Spinal cord (tissue), 10 donors: ENCODE measurements around the gene NAA60. TPM values are rescaled to one million over a fixed set of nuclear protein-coding genes. Genes with fewer than 3 reads are reported as not detected.

Experiments
- DNase-seq, 6 donors: peaks; one replicate each; pipeline versions ENCODE4 v3.0.0 to v3.0.0-alpha.2; 2013 to 2015; ENCODE audit warnings: low spot score in 6 of 6, low read depth in 4 of 6
- H3K27ac ChIP-seq: one replicate; pipeline ENCODE4 v1.5.1; 2013; ENCODE audit warnings: low read depth, low read length, control low read depth
- H3K27me3 ChIP-seq: one replicate; pipeline ENCODE4 v1.6.1; 2013; ENCODE audit warnings: low read length; ENCODE audit not compliant: control insufficient read depth, insufficient read depth
- H3K36me3 ChIP-seq: one replicate; pipeline ENCODE4 v1.6.1; 2013; ENCODE audit warnings: low read length; ENCODE audit not compliant: control insufficient read depth, insufficient read depth
- H3K4me1 ChIP-seq: one replicate; pipeline ENCODE4 v1.6.1; 2013; ENCODE audit warnings: low read length; ENCODE audit not compliant: control insufficient read depth, insufficient read depth
- H3K4me3 ChIP-seq: one replicate; pipeline ENCODE4 v1.5.1; 2013; ENCODE audit warnings: low read depth, low read length, control low read depth
- H3K9me3 ChIP-seq: one replicate; pipeline ENCODE4 v1.6.1; 2013; ENCODE audit warnings: low read length; ENCODE audit not compliant: control insufficient read depth, insufficient read depth
- WGBS: methylation state at CpG from one replicate; pipeline ENCODE4 v1.1.5; 2013; ENCODE audit warnings: missing lambda C conversion rate; ENCODE audit not compliant: insufficient coverage; 5-methylcytosine and 5-hydroxymethylcytosine counted together
- polyA plus RNA-seq, 2 donors: library from polyadenylated mRNA; unstranded; fragments of 120-200 nt; gene quantifications; one replicate each; pipeline ENCODE4 v1.2.1, GENCODE V29; 2013; ENCODE audit not compliant: insufficient read length in 2 of 2
- total RNA-seq, 2 donors: library from RNA; depleted of rRNA in 1 of 2; stranded (reverse); fragments of 120-200 nt in 1 of 2; fragments of >200 nt in 1 of 2; gene quantifications; one replicate each; pipeline versions ENCODE4 v1.2.3 to v1.2.4, GENCODE V29; 2013 to 2014
- donor health status: healthy.

NAA60 gene
- total and polyA plus RNA-seq, 4 donors = 14.8 to 71.3 (median 41.9) TPM

DNA sequence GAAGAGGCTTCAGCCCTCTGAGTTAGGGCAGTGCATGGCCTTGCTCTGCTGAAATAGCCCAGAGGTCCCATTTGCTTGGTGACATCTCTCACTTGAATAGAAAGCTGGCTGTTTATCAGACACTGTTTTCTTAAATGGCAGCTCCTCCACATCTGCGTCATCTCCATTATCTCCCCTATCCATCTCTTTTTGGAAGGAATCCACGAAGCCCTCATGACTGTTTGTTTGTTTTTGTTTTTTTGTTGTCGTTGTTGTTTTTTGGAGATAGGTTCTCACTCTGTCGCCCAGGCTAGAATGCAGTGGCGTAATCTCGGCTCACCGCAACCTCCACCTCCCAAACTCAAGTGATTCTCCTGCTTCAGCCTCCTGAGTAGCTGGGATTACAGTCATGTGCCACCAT is 16.6 kb downstream of the NAA60 start:
- no CpG with 5 or more reads among the region's 7 CpGs for WGBS
- DNase-seq = no peak
- no peaks in the 10 kb centered on the region for H3K36me3 ChIP-seq
- no peak overlapping the region for H3K27ac ChIP-seq
- H3K4me3 ChIP-seq = no peak overlapping the region
- no peaks in the 10 kb centered on the region for H3K27me3 ChIP-seq
- H3K9me3 ChIP-seq = no peaks in the 10 kb centered on the region
- peaks cover 33% of the 10 kb centered on the region for H3K4me1 ChIP-seq

DNA sequence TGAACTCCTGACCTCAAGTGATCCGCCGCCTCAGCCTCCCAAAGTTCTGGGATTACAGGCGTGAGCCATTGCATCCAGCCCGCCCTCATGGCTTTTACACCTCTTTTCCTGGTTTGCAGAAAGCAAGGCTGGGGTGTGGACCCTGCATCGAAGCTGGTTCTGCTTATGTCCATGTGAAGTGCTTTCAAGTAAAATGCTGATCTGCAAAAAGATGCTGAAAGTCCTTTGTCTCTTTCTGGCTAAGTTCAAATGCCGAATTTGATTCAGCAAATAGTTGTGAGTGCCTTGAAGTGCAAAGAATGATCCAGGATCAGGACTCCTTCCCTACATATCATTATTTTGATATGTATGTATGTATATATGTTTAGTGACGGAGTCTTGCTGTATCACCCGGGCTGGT is 17.1 kb downstream of the NAA60 start:
- no peak for DNase-seq
- no peaks in the 10 kb centered on the region for H3K27me3 ChIP-seq
- peaks cover 2% of the 10 kb centered on the region for H3K36me3 ChIP-seq
- WGBS = 93% methylated on average over 3 of the region's 8 CpGs
- no peak overlapping the region for H3K27ac ChIP-seq
- no peaks in the 10 kb centered on the region for H3K9me3 ChIP-seq
- H3K4me1 ChIP-seq = peaks cover 33% of the 10 kb centered on the region
- H3K4me3 ChIP-seq = no peak overlapping the region

DNA sequence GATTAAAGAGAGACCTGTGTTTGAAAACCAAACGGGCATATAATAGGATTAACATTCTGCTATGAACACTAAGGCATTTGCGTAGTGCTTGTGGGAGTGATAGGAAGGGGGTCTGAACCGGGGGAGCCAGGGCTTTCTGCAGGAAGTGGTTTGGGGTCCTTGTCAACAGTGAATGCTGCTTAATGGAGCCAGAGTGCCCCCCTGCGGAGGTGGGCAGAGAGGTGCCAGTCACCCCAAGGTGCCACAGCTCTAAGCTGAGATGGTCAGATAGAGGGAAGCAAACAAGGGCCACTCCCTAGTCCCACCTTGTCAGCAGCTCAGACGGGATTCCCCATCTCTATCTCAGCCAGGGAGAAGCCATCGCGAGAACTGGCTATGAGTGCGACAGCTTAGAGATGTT is 17.7 kb downstream of the NAA60 start:
- no peaks in the 10 kb centered on the region for H3K9me3 ChIP-seq
- WGBS = 87% methylated on average over 4 of the region's 8 CpGs
- no peak for DNase-seq
- H3K36me3 ChIP-seq = peaks cover 6% of the 10 kb centered on the region
- H3K27ac ChIP-seq = no peak overlapping the region
- no peak overlapping the region for H3K4me3 ChIP-seq
- H3K4me1 ChIP-seq = peaks cover 33% of the 10 kb centered on the region
- H3K27me3 ChIP-seq = no peaks in the 10 kb centered on the region

DNA sequence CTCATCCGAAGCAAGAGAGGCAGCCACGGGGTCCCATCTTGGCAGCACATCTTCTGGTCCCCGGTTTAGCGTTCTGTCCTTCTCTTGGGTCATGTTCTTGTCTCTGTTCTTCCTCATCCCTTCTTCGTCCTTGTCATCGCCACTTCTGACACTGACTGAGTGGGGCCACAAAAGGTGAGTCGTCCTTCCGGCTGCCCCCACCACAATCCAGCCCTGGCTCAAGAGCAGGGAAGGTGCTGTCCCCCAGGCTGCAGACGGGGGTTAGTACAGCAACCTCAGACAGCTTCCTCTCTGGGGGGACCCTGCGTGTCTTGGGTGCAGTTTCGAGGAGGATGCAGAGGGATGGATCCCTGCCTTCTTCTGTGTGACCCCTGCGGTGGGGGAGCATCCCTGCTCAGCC is 21.8 kb downstream of the NAA60 start:
- no peaks in the 10 kb centered on the region for H3K27me3 ChIP-seq
- no peak overlapping the region for H3K4me3 ChIP-seq
- H3K9me3 ChIP-seq = no peaks in the 10 kb centered on the region
- WGBS = 93% methylated on average over 12 of the region's 12 CpGs
- H3K36me3 ChIP-seq = peaks cover 33% of the 10 kb centered on the region
- no peak for DNase-seq
- H3K27ac ChIP-seq = no peak overlapping the region
- H3K4me1 ChIP-seq = peaks cover 15% of the 10 kb centered on the region

DNA sequence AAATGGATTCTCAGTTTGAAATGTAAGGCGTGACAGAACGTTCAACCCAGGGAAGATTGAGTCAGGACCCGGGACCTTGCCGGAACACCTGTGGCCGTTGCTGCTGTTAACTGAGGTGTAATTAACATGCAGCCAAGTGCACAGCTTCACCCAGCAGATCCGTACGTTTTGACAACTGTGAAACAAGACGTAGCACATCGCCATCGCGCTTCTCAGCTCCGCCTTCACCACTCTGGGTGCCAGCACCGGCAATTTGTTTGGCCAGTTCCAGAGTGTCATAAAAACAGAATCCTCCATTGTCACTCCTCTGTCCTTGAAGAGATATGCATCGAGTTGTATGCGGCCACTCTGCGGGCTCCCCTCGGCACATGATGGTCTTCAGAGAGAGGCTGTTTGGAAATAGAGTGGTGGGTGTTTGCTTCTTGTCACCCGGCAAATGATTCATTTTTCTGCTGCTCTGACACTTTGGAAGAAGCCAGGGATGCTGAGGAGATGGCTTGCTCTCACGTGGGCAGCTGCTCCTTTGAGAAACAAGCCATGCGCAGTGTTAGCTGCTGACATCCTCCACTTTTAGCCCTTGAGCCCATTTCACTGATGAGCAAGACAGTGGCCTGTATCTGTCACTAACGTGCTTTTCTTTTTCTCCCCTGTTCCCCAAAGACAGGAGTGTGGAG is 22.6 kb downstream of the NAA60 start:
- no peak for DNase-seq
- 81% methylated on average over 17 of the region's 21 CpGs for WGBS
- peaks cover 13% of the 10 kb centered on the region for H3K4me1 ChIP-seq
- H3K27me3 ChIP-seq = no peaks in the 10 kb centered on the region
- H3K4me3 ChIP-seq = no peak overlapping the region
- peaks cover 37% of the 10 kb centered on the region for H3K36me3 ChIP-seq
- no peak overlapping the region for H3K27ac ChIP-seq
- H3K9me3 ChIP-seq = no peaks in the 10 kb centered on the region

DNA sequence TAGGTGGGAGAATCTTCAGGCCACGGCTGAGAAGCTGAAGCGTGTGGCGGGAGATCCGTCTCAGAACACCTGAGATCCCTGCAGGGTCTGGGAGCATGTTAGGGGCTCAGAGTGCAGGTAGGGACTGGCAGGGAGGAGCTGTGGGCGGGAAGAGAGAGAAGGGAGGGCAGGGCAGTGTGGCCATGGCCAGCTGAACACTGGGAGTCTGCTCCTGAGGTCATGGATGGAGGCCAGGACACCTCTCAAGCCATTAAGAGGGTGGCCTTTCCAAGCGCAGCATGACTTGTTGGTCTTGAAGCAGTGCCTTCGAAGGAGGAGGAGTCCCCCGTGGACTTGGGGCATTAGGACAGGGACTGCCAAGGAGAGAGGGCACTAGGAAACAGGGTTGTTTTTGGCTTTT is 23.7 kb downstream of the NAA60 start:
- Histone ChIP-seq H3K36me3 (peaks cover 47% of the 10 kb centered on the region), H3K27me3 (no peaks in the 10 kb centered on the region), H3K4me1 (peaks cover 10% of the 10 kb centered on the region), H3K4me3 (no peak overlapping the region), H3K9me3 (no peaks in the 10 kb centered on the region), H3K27ac (no peak overlapping the region)
- 96% methylated on average over 8 of the region's 8 CpGs for WGBS
- no peak for DNase-seq

DNA sequence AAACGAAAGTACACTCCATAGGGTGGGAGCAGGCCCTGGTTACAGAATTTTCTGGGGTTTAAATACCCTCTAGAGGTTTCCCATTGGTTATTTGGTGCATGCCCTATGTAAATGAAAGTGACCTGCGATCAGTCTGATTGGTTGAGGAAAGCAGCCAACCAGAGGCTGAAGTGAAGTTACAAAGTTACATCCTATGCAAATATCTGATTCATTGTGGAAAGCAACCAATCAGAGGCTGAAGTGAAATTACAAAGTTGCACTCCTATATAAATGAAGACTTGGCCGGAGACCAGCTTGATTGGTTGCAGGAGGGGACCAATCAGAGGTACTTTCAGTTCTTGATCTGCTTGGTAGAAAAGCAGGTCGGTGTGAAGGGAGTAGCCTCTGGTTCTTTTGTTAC is 24.4 kb downstream of the NAA60 start:
- no peaks in the 10 kb centered on the region for H3K9me3 ChIP-seq
- H3K27ac ChIP-seq = no peak overlapping the region
- 100% methylated on average over 1 of the region's 4 CpGs for WGBS
- peaks cover 10% of the 10 kb centered on the region for H3K4me1 ChIP-seq
- H3K4me3 ChIP-seq = no peak overlapping the region
- DNase-seq = no peak
- H3K27me3 ChIP-seq = no peaks in the 10 kb centered on the region
- H3K36me3 ChIP-seq = peaks cover 51% of the 10 kb centered on the region

DNA sequence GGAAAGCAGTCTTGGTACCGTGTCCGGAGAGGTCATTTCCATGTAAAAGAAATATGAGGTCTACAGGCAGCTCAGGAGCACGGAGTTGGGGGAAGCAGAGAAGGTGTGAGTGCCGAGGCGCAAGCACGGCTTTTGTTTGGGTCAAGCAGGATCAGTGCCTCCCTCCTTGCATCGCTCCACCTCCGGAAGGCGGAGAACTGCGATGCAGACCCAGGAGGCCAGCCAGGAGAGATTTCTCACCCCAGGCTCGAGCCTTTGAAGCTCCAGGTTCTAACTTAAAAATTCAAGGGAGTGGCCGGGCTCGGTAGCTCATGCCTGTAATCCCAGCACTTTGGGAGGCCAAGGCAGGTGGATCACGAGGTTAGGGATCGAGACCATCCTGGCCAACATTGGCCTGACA is 25.0 kb downstream of the NAA60 start:
- DNase-seq = no peak
- WGBS = 43% methylated on average over 11 of the region's 15 CpGs
- Histone ChIP-seq H3K4me1 (peaks cover 10% of the 10 kb centered on the region), H3K36me3 (peaks cover 51% of the 10 kb centered on the region), H3K9me3 (no peaks in the 10 kb centered on the region), H3K27ac (no peak overlapping the region), H3K4me3 (no peak overlapping the region), H3K27me3 (no peaks in the 10 kb centered on the region)

DNA sequence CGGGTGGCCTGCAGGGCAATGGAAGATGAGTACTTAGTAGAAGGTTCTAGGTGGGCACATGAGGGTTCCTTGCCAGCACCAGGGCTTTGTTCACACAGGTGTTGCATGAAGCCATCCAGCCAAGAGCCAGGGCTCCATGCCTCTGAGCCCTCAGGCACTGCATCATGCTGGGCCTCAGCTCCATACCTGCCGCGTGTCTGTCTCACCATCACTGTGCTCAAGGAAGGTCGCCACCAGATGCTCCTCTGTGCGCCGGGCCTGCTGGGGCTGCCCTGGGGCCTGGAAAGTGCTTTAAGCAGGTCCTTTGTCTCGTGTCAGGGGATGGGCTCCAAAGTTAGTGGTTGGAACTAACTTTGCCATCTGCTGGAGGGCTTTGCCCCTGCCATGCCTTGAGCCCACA is 26.3 kb downstream of the NAA60 start:
- Histone ChIP-seq H3K27ac (no peak overlapping the region), H3K9me3 (no peaks in the 10 kb centered on the region), H3K4me1 (peaks cover 10% of the 10 kb centered on the region), H3K36me3 (peaks cover 56% of the 10 kb centered on the region), H3K4me3 (no peak overlapping the region), H3K27me3 (no peaks in the 10 kb centered on the region)
- DNase-seq = no peak
- 94% methylated on average over 7 of the region's 7 CpGs for WGBS

DNA sequence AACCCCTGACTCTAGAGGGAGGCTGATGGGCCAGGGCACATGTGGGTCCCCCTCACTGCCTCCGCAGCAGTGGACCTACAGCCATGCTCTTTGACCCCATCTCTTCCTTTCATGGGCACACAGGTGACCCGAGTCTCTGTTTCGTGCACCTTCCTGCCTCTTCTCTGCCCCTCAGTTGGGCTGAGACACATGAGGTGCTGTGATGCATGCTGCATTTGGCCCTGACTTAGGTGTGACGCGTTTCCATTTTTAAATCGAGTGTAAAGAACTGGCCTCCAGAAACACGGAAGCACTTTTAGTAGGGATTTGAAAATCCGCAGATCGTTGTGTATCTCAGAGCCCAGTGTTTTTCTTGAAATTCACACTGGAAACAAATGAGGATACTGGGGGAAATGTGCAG is 27.2 kb downstream of the NAA60 start:
- no peaks in the 10 kb centered on the region for H3K27me3 ChIP-seq
- WGBS = 93% methylated on average over 9 of the region's 9 CpGs
- DNase-seq = no peak
- no peak overlapping the region for H3K27ac ChIP-seq
- no peak overlapping the region for H3K4me3 ChIP-seq
- no peaks in the 10 kb centered on the region for H3K9me3 ChIP-seq
- peaks cover 60% of the 10 kb centered on the region for H3K36me3 ChIP-seq
- H3K4me1 ChIP-seq = peaks cover 10% of the 10 kb centered on the region
